ENCODE data around the gene FSTL4. TPM values are rescaled to one million over a fixed set of nuclear protein-coding genes. Genes with fewer than 3 reads are reported as not detected.

The FSTL4 gene
- total RNA-seq, 1 experiment from 2014 or later, result not detected

DNA sequence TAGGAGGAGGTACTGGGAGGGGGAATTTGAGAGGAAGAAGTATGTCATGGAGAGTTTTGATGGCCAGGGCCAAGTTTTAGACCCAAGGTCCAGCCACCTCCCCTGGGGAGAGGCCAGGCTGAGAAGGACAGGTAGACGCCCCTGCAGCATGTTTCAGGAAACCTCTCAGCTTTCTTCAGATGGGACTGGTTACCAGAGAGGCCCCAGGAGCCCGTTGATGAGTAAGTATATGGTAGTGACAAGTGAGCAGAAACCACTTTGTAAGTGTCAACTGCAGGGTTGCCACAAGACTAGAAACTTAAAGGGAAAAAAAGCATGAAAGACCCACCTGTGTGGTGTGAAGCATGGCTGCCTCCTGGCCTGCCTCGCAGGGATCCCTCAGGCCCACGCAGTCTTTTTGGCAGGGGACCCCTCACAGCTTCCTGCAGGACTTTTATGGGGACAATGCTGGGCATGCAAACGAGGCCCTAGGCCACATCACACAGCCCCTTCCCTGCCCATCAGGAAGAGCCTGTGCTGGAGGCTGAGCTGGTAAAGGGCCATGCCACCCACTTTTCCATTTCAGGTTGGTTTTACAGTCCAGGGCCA lies 255.9 kb downstream of the FSTL4 start:
- Histone ChIP-seq H3K79me2 (ENCODE audit: low read length) (no peaks in the 10 kb centered on the region), H3K4me2 (ENCODE audit: low read depth, low read length, poor library complexity, severe bottlenecking) (no peak overlapping the region), H3K4me3 (ENCODE audit: low read length) (no peak overlapping the region), H3K27ac (ENCODE audit: low read length) (no peak overlapping the region), H3K9me2 (replicated peaks; ENCODE audit: insufficient read depth, low read length) (no peaks in the 10 kb centered on the region), H3K27me3 (ENCODE audit: low read length) (no peaks in the 10 kb centered on the region), H3K9me3 (ENCODE audit: low read length) (no peaks in the 10 kb centered on the region), H4K20me1 (ENCODE audit: insufficient read depth, low read depth, low read length) (no peaks in the 10 kb centered on the region), H2AFZ (ENCODE audit: low read length) (no peak overlapping the region), H3K36me3 (ENCODE audit: insufficient read depth, low read length) (no peaks in the 10 kb centered on the region), H3K4me1 (ENCODE audit: low read length) (no peaks in the 10 kb centered on the region), H3K9ac (ENCODE audit: low read length) (no peak overlapping the region)
- no peak for DNase-seq

DNA sequence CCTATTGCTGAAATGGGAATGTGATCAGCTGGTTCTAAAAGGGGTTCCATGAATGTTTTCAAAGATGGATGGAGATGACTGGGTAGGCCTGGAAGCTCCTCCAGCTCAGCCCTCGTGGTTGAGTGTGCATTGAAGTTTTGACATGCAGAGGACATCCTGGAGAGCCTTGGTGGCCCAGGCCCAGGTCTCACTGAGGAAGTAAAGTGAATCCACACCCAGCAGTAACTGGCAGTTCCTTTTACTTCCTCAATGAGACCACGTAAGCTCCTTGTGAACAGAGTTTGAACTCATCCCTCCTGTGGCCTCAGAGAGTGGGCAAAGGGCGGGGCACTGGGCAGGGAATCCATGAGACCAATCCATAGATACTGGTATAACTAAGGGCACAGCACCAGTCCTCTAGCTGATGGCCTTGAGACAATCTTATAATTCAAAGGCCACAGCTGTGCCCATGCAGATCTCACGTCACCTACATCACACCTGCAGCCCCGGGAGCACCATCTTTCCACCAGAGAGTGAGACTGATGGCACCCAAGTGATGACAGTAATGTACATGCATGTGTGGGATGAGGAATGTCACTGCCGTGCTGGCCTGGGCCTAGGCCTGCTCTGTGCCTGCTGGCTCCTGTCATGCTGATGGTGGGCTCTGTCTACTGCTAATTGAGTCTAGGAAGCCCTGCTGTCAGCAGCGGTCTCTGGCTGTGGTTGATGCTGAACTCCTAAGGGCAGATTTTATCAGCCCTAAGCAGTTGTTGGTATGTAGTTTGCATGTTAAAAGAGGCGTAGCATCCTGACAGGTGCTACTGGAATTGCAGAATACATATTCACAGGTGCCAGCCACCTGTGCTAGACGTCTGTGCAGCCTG lies 257.8 kb downstream of the FSTL4 start:
- Histone ChIP-seq H3K4me3 (ENCODE audit: low read length) (no peak overlapping the region), H3K9me3 (ENCODE audit: low read length) (no peaks in the 10 kb centered on the region), H2AFZ (ENCODE audit: low read length) (no peak overlapping the region), H3K27ac (ENCODE audit: low read length) (no peak overlapping the region), H3K9ac (ENCODE audit: low read length) (no peak overlapping the region), H3K79me2 (ENCODE audit: low read length) (no peaks in the 10 kb centered on the region), H3K9me2 (replicated peaks; ENCODE audit: insufficient read depth, low read length) (no peaks in the 10 kb centered on the region), H3K4me1 (ENCODE audit: low read length) (no peaks in the 10 kb centered on the region), H3K4me2 (ENCODE audit: low read depth, low read length, poor library complexity, severe bottlenecking) (no peak overlapping the region), H4K20me1 (ENCODE audit: insufficient read depth, low read depth, low read length) (no peaks in the 10 kb centered on the region), H3K36me3 (ENCODE audit: insufficient read depth, low read length) (no peaks in the 10 kb centered on the region), H3K27me3 (ENCODE audit: low read length) (no peaks in the 10 kb centered on the region)
- no peak for DNase-seq

DNA sequence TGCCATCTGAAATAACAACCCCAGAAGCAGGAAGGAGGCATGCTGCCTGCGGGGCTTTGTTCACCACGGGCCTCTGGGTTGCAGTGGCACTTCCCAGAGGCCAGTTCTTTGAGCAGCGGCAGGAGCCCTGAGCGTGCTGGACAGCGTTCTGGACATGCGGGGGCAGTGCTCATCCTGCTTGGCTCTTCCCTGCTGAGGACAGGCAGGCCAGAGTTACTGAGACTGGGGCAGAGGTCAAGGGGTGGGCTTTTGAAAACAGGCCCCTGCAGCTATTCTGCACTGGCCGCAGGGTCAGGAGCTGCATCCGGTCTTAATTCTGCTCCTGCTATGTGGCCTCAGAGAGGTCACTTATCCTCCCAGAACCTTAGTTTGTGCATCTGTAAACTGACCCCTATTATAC lies 258.6 kb downstream of the FSTL4 start:
- no peaks in the 10 kb centered on the region for H3K4me1 ChIP-seq (ENCODE audit: low read length)
- no peak overlapping the region for H3K9ac ChIP-seq (ENCODE audit: low read length)

DNA sequence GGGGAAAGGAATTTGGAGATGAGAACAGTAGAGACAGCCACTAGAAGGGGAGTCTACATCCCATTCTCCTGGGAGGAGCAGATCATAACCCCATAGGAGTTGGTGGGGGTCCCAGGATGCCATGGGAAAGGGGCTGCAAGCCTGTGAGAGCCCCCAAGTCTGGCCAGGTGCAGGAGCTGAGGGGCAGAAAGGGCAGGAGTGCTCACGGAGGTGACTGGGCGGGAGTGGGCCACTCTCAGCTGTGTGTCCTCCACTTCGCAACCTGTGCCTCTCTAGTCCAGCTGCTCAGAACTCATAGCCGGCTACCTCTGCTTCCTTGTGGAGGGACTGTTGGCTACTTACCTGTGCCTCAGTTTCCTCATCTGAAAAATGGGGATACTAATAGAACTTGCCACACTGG lies 263.9 kb downstream of the FSTL4 start:
- no peaks in the 10 kb centered on the region for H3K79me2 ChIP-seq (ENCODE audit: low read length)
- no peak overlapping the region for H3K27ac ChIP-seq (ENCODE audit: low read length)
- H3K9me3 ChIP-seq (ENCODE audit: low read length), result no peaks in the 10 kb centered on the region
- H3K4me2 ChIP-seq (ENCODE audit: low read depth, low read length, poor library complexity, severe bottlenecking), result no peak overlapping the region
- no peak for DNase-seq
- H3K4me3 ChIP-seq (ENCODE audit: low read length), result no peak overlapping the region
- H3K27me3 ChIP-seq (ENCODE audit: low read length), result no peaks in the 10 kb centered on the region
- H3K9ac ChIP-seq (ENCODE audit: low read length), result no peak overlapping the region
- H3K36me3 ChIP-seq (ENCODE audit: insufficient read depth, low read length), result no peaks in the 10 kb centered on the region
- no peaks in the 10 kb centered on the region for H3K4me1 ChIP-seq (ENCODE audit: low read length)
- no peaks in the 10 kb centered on the region for H4K20me1 ChIP-seq (ENCODE audit: insufficient read depth, low read depth, low read length)
- H3K9me2 ChIP-seq (replicated peaks; ENCODE audit: insufficient read depth, low read length), result no peaks in the 10 kb centered on the region
- H2AFZ ChIP-seq (ENCODE audit: low read length), result no peak overlapping the region

More for the DNA sequence above, 258.6 kb downstream of the FSTL4 start:
- Histone ChIP-seq H3K79me2 (ENCODE audit: low read length) (no peaks in the 10 kb centered on the region), H3K9me2 (replicated peaks; ENCODE audit: insufficient read depth, low read length) (no peaks in the 10 kb centered on the region), H3K27me3 (ENCODE audit: low read length) (no peaks in the 10 kb centered on the region), H3K4me2 (ENCODE audit: low read depth, low read length, poor library complexity, severe bottlenecking) (no peak overlapping the region), H2AFZ (ENCODE audit: low read length) (no peak overlapping the region), H4K20me1 (ENCODE audit: insufficient read depth, low read depth, low read length) (no peaks in the 10 kb centered on the region), H3K4me3 (ENCODE audit: low read length) (no peak overlapping the region), H3K36me3 (ENCODE audit: insufficient read depth, low read length) (no peaks in the 10 kb centered on the region), H3K9me3 (ENCODE audit: low read length) (no peaks in the 10 kb centered on the region), H3K27ac (ENCODE audit: low read length) (no peak overlapping the region)
- DNase-seq, result no peak

DNA sequence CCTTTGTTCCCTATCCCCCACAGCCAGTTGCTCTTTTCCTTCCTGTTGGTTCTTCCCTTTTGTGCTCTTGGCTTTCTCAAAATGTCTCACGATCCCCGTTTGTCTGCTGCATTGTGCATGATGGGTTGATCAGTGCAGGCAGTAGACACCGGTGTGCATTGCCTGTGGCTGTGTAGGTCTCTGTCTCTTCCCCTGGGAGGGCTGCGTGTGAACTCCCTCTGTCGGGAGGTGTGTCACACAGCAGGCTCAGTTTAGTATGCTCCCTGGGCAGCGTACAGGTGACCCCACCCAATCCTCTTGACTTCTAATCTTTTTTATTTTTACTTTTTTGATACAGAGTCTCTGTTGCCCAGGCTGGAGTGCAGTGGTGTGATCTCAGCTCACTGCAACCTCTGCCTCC lies 265.3 kb downstream of the FSTL4 start:
- Histone ChIP-seq H3K4me2 (ENCODE audit: low read depth, low read length, poor library complexity, severe bottlenecking) (no peak overlapping the region), H3K4me1 (ENCODE audit: low read length) (no peaks in the 10 kb centered on the region), H3K4me3 (ENCODE audit: low read length) (no peak overlapping the region), H3K9me2 (replicated peaks; ENCODE audit: insufficient read depth, low read length) (no peaks in the 10 kb centered on the region), H3K9ac (ENCODE audit: low read length) (no peak overlapping the region), H3K9me3 (ENCODE audit: low read length) (no peaks in the 10 kb centered on the region), H3K79me2 (ENCODE audit: low read length) (no peaks in the 10 kb centered on the region), H3K36me3 (ENCODE audit: insufficient read depth, low read length) (no peaks in the 10 kb centered on the region), H3K27me3 (ENCODE audit: low read length) (no peaks in the 10 kb centered on the region), H2AFZ (ENCODE audit: low read length) (no peak overlapping the region), H4K20me1 (ENCODE audit: insufficient read depth, low read depth, low read length) (no peaks in the 10 kb centered on the region), H3K27ac (ENCODE audit: low read length) (no peak overlapping the region)
- DNase-seq, result peak; percentile 70

DNA sequence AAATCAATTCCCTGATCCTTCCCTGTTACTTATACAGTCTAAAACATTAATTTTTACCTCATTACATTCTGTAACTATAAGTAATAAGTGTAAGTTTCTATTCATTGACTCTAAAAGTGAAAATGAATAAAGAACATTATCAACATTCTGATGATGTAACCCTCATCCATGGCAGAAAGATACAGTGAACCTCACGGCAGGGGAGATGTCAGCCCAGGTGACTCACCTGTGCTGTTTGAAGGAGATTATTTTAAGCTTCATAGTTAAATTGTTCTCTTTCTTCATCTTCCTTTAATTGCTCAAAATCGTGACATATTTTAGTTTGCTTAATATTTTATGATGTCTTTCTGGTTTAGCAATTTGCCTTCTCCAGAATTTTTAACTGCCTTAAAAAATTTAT lies 268.1 kb downstream of the FSTL4 start:
- H3K4me3 ChIP-seq (ENCODE audit: low read length), result no peak overlapping the region
- H3K9me2 ChIP-seq (replicated peaks; ENCODE audit: insufficient read depth, low read length), result no peaks in the 10 kb centered on the region
- DNase-seq, result no peak
- H3K79me2 ChIP-seq (ENCODE audit: low read length), result no peaks in the 10 kb centered on the region
- no peaks in the 10 kb centered on the region for H3K27me3 ChIP-seq (ENCODE audit: low read length)
- no peak overlapping the region for H3K4me2 ChIP-seq (ENCODE audit: low read depth, low read length, poor library complexity, severe bottlenecking)
- H3K27ac ChIP-seq (ENCODE audit: low read length), result no peak overlapping the region
- no peaks in the 10 kb centered on the region for H3K36me3 ChIP-seq (ENCODE audit: insufficient read depth, low read length)
- H3K4me1 ChIP-seq (ENCODE audit: low read length), result no peaks in the 10 kb centered on the region
- no peaks in the 10 kb centered on the region for H3K9me3 ChIP-seq (ENCODE audit: low read length)
- H4K20me1 ChIP-seq (ENCODE audit: insufficient read depth, low read depth, low read length), result no peaks in the 10 kb centered on the region
- no peak overlapping the region for H3K9ac ChIP-seq (ENCODE audit: low read length)
- H2AFZ ChIP-seq (ENCODE audit: low read length), result no peak overlapping the region

DNA sequence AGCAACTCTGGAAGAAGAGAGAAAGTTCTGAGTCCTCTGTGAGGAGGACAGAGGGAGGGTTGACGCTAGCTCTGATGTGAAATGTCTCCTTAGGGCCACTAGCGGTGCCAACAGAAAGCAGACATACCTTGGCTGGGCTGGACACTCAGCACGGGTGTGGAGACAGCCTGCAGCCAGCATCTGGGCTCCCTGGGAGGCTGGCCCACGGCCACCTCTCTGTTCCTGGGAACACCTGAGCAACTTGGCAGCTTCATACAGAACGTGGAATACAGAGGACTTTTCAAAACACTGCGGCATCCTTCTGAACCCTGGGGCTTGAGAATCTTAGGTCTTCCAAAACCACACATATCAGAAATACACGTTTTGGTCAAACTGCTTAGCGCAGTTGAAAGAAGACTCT lies 269.1 kb downstream of the FSTL4 start:
- DNase-seq, result no peak
- Histone ChIP-seq H3K9ac (ENCODE audit: low read length) (no peak overlapping the region), H2AFZ (ENCODE audit: low read length) (no peak overlapping the region), H3K27ac (ENCODE audit: low read length) (no peak overlapping the region), H3K4me2 (ENCODE audit: low read depth, low read length, poor library complexity, severe bottlenecking) (no peak overlapping the region), H3K4me1 (ENCODE audit: low read length) (no peaks in the 10 kb centered on the region), H3K4me3 (ENCODE audit: low read length) (no peak overlapping the region), H3K79me2 (ENCODE audit: low read length) (no peaks in the 10 kb centered on the region), H3K9me2 (replicated peaks; ENCODE audit: insufficient read depth, low read length) (no peaks in the 10 kb centered on the region), H3K9me3 (ENCODE audit: low read length) (no peaks in the 10 kb centered on the region), H3K36me3 (ENCODE audit: insufficient read depth, low read length) (no peaks in the 10 kb centered on the region), H3K27me3 (ENCODE audit: low read length) (no peaks in the 10 kb centered on the region), H4K20me1 (ENCODE audit: insufficient read depth, low read depth, low read length) (no peaks in the 10 kb centered on the region)

DNA sequence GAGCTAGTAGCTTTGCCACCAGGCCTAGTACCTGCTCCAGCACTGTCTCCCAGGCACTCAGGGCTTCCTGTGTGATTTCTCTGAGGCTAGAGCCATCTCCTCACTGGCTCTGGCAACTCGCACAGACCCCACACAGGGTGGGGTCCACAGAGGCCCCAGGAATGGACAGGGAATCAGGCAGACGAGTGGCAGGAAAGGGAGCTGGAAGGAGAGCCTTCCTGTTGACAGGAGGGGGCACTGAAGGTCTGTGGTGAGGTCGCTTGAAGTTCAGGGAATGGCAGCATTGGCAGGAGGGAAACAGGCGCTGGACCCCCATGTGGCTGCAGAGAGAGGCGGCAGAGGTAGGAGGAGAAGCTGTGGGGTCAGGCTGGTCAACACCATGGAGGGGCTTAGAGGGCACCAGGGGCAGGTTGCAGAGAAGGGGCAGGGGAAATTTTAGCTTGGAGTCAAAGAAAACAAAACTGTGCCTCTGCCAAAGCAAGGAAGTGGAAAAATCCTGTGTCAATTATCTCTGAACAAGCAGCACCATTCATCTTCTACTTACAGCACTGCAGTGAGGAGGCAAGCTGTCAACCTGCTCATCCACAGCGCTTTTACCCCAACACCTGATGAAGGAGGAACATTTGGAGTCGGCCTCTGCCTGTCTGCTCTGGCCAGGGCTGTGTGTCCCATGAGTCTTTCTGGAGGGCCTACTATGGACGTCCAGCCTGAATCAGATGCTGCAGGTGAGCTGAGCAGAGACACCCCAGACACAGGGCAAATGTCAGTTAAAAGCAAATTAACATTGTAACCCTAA lies 270.2 kb downstream of the FSTL4 start:
- Histone ChIP-seq H4K20me1 (ENCODE audit: insufficient read depth, low read depth, low read length) (no peaks in the 10 kb centered on the region), H3K79me2 (ENCODE audit: low read length) (no peaks in the 10 kb centered on the region), H3K27ac (ENCODE audit: low read length) (no peak overlapping the region), H3K4me1 (ENCODE audit: low read length) (no peaks in the 10 kb centered on the region), H3K4me3 (ENCODE audit: low read length) (no peak overlapping the region), H3K27me3 (ENCODE audit: low read length) (no peaks in the 10 kb centered on the region), H2AFZ (ENCODE audit: low read length) (no peak overlapping the region), H3K9me2 (replicated peaks; ENCODE audit: insufficient read depth, low read length) (no peaks in the 10 kb centered on the region), H3K36me3 (ENCODE audit: insufficient read depth, low read length) (no peaks in the 10 kb centered on the region), H3K4me2 (ENCODE audit: low read depth, low read length, poor library complexity, severe bottlenecking) (no peak overlapping the region), H3K9me3 (ENCODE audit: low read length) (no peaks in the 10 kb centered on the region), H3K9ac (ENCODE audit: low read length) (no peak overlapping the region)
- no peak for DNase-seq

Data from Karpas-422 (cell line).